ENCODE measurements around the gene PPP2R5E. TPM values are rescaled to one million over a fixed set of nuclear protein-coding genes. Genes with fewer than 3 reads are reported as not detected.

The PPP2R5E gene
- total and polyA plus RNA-seq, 9 of the 15 experiments (the other 6 are each of a cell fraction or from before 2014, with no cell fraction given), result 4.2 to 30.3 (median 11.0) TPM

DNA sequence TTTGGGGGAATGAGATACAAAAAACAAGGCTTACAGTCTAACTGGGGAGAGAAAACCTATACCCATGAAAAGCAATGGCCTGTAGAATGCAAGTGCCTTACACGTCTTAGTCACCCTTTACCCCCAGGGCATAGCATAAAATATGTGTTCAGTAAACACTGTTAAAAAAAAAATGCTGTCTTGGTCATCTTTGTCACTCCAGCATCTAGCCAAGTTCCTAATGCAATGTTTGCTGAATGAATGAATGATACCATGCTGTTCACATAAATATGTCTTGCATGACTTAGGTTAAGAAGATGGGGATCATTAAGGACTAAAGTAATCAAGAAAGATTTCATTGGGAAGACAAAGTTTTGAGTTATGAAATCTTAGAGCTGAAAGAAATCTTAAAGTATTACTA, 38.5 kb downstream of the PPP2R5E start:
- ChIA-PET POLR2A (no interaction called here), CTCF (ENCODE audit: low intra/inter-chr PET ratio) (no interaction called here)
- no peaks in the 10 kb centered on the region; a peak in 1 of 5 replicates for H3K4me1 ChIP-seq (replicated peaks in 1 of 2; ENCODE audit: control insufficient read depth in 2 of 2, insufficient read depth in 2 of 2, low read length in 2 of 2)
- no TSS peak for BruUV-seq (replicated peaks)
- H4K20me1 ChIP-seq (replicated peaks; ENCODE audit: control insufficient read depth, insufficient read depth, low read length), result no peaks in the 10 kb centered on the region
- H3K36me3 ChIP-seq (ENCODE audit: control insufficient read depth, insufficient read depth, low read length), result no peaks in the 10 kb centered on the region
- H3K79me2 ChIP-seq (ENCODE audit: control insufficient read depth, insufficient read depth, low read length), result peaks cover 49% of the 10 kb centered on the region
- no peak overlapping the region for H3K9ac ChIP-seq (ENCODE audit: insufficient read depth in 1 of 2, low read depth in 2 of 2, low read length in 2 of 2)
- H3K9me3 ChIP-seq (replicated peaks; ENCODE audit: control insufficient read depth, insufficient read depth, low read depth, low read length), result no peaks in the 10 kb centered on the region
- 70% methylated on average over 1 of the region's 1 CpG for WGBS (ENCODE audit: insufficient coverage, low coverage, missing lambda C conversion rate)
- DNase-seq (ENCODE audit: extremely low read depth in 1 of 4, low spot score in 3 of 4) (no peak), FAIRE-seq (no peak), ATAC-seq (no peak)
- intact Hi-C loops (cut with micrococcal nuclease) (no loop called here), in situ Hi-C loops (cut with MboI) (no loop called here)
- H3K9me1 ChIP-seq (ENCODE audit: control insufficient read depth, insufficient read depth, low read length), result no peaks in the 10 kb centered on the region
- H3K4me2 ChIP-seq (ENCODE audit: insufficient read depth, low read length), result no peak overlapping the region
- H3K27ac ChIP-seq (ENCODE audit: extremely low read depth, low read depth, low read length), result no peak overlapping the region
- H3K4me3 ChIP-seq, result no peak overlapping the region
- no peaks in the 10 kb centered on the region for H3K27me3 ChIP-seq (ENCODE audit: control insufficient read depth in 2 of 2, insufficient read depth in 2 of 2, low read length in 2 of 2)
- TF ChIP-seq JUN (IDR thresholded peaks at IDR 0.05; ENCODE audit: borderline replicate concordance, low read depth, low read length), result no peak
- TF ChIP-seq JUN (CRISPR knock-in tag; IDR thresholded peaks at IDR 0.05; ENCODE audit: borderline replicate concordance), result no peak
- TF ChIP-seq TEAD1 (CRISPR knock-in tag; IDR thresholded peaks at IDR 0.05), result no peak
- no peak for TF ChIP-seq STAT5B (CRISPR knock-in tag; IDR thresholded peaks at IDR 0.05)
- no peak for TF ChIP-seq PRDM10 (IDR thresholded peaks at IDR 0.05; ENCODE audit: partially characterized antibody)
- TF ChIP-seq FOXP1 (CRISPR knock-in tag; IDR thresholded peaks at IDR 0.05), result no peak
- no peak for TF ChIP-seq GABPA (tag; conservative IDR thresholded peaks at IDR 0.05; ENCODE audit: low read depth)
- no peak for TF ChIP-seq IRF1 (CRISPR knock-in tag; IDR thresholded peaks at IDR 0.05; ENCODE audit: borderline replicate concordance)
- no peak for TF ChIP-seq ZNF143 (CRISPR knock-in tag; IDR thresholded peaks at IDR 0.05)
- TF ChIP-seq SMAD2 (IDR thresholded peaks at IDR 0.05; ENCODE audit: low read depth, low read length), result no peak
- TF ChIP-seq SREBF2 (CRISPR knock-in tag; IDR thresholded peaks at IDR 0.05), result no peak
- TF ChIP-seq, protein P1, sequence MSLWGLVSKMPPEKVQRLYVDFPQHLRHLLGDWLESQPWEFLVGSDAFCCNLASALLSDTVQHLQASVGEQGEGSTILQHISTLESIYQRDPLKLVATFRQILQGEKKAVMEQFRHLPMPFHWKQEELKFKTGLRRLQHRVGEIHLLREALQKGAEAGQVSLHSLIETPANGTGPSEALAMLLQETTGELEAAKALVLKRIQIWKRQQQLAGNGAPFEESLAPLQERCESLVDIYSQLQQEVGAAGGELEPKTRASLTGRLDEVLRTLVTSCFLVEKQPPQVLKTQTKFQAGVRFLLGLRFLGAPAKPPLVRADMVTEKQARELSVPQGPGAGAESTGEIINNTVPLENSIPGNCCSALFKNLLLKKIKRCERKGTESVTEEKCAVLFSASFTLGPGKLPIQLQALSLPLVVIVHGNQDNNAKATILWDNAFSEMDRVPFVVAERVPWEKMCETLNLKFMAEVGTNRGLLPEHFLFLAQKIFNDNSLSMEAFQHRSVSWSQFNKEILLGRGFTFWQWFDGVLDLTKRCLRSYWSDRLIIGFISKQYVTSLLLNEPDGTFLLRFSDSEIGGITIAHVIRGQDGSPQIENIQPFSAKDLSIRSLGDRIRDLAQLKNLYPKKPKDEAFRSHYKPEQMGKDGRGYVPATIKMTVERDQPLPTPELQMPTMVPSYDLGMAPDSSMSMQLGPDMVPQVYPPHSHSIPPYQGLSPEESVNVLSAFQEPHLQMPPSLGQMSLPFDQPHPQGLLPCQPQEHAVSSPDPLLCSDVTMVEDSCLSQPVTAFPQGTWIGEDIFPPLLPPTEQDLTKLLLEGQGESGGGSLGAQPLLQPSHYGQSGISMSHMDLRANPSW (CRISPR knock-in tag; IDR thresholded peaks at IDR 0.05), result no peak
- H2AFZ ChIP-seq (ENCODE audit: low read depth, low read length), result no peak overlapping the region
